HG03342 (cell line): ENCODE data around the gene THSD4.

Experiments used
- ATAC-seq: cut with Tn5 transposase; IDR thresholded peaks from one replicate; pipeline ENCODE4 v1.9.1; 2021; ENCODE audit warnings: mild to moderate bottlenecking, moderate library complexity; ENCODE audit not compliant: unreplicated experiment

THSD4 gene

DNA sequence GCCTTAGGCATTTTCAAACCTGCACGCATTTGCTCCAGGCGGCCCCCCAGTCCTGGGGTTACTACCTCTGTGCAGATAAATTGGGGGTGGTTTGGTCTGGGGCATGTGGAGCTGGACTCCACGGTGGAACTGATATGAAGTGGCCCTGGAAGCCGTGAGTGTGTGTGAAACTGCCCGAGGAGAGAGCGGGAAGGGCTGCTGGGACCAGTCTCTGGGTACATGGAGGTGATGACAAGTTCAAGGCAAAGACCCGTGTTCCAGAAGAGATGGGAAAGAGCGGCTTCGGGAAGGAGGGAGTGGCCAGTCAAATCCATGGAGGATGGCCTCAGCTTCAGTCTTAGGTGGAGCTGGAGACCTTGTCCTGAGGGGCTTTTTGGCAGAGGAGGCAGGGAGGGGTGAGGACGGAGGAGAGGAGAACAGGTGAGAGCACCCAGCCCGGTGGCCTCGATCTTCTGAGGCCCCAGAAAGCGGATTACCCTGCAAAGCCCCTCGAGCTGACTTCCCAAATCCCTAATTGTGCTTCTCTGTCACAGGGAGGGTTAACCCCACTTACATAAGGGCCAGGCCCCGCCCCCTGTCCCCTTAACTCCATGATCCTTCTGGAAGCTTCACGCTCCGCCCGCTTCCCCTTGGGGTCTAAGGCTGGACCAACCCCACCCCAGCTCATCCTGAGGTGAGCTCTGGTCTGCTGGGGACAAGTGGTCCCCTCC is 693.2 kb downstream of the THSD4 start:
- no peak for ATAC-seq

DNA sequence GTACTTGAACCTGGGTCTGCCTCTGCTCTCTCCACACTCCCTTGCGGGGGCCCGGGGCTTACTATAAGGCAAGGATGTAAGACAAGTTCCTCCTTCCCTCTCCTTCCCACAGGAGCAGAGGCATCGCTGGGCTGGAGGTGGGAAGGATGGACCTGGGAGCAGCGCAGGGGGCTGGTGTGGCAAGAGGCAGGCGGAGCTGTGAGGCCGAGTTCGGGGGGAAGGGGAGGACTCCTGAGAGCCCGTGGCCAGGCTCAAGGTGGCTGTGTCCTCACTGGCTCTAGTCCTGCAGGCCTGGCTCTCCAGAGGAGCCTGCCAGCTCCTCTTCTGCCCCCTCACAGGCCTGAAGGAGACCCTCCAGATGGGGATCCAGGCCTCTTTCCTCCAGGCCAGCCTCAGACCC is 694.1 kb downstream of the THSD4 start:
- ATAC-seq, result no peak

DNA sequence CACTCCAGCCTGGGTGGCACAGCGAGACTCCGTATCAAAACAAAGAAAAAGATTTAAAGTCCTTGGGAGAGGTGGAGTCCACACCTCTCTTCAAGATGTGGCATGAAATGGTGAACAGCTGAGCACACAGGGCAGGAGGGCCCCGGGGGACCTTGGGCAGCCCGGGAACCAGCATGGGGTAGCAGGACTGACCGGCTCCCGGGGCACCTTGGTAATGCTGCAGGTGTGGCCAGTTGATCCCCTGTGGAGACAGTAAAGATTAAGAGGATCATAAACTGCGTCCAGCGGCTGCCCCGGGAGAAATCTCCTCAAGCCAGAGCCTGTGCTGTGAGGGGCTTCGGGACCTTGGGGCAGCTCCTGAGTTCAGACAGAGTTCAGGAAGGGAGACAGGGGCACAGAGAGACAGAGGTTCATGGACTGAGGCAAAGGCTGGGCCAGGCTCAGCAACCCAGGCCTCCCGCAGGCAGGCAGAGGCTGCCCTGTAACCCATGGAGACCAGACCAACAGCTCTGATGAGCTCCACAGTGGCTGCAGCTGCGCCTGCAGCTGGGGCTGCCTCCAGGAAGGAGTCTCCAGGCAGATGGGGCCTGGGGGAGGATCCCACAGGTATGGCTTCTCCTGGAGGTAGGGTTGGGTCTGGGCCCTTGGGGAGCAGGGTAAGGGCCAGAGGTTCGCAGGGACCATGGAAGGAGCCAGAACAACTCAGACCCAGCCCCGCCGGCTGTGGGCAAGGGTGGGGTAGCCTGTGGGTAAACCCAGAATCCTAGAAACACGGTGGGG is 695.2 kb downstream of the THSD4 start, which contains the start of gene NR2E3:
Gene NR2E3, plus strand, starts transcription at position 299 of the 780 bp plus-strand sequence. Its CDS starts 190 bp downstream, at position 489.
- ATAC-seq, result no peak

DNA sequence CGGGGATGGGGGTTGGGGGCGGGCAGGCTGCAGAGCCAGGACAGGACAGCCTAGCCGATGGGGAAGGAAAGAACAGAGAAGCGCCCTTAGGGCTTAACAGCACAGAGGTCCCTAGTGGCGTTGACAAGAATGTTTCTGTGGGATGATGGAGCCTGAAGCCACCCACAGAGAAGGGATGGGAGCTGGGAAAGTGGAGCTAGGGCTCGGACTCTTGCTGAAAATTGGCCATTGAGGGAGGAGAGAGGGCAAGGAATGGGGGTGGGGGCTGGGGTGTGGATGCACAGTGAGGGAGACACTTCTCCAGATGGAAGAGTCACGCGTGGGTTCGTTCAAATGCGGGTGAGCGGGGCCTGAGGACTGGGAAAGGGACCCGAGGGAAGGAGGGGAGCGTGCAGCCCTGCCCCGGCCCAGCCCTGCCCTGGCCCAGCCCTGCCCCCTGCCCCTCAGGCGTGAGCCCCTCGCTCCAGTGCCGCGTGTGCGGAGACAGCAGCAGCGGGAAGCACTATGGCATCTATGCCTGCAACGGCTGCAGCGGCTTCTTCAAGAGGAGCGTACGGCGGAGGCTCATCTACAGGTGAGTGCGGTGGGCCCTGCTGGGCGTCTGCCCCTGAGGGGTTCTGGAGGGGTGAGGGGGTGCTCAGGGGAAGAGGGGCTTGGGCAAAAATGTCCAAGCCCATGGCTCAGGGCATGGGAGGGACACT is 695.9 kb downstream of the THSD4 start:
- no peak for ATAC-seq

DNA sequence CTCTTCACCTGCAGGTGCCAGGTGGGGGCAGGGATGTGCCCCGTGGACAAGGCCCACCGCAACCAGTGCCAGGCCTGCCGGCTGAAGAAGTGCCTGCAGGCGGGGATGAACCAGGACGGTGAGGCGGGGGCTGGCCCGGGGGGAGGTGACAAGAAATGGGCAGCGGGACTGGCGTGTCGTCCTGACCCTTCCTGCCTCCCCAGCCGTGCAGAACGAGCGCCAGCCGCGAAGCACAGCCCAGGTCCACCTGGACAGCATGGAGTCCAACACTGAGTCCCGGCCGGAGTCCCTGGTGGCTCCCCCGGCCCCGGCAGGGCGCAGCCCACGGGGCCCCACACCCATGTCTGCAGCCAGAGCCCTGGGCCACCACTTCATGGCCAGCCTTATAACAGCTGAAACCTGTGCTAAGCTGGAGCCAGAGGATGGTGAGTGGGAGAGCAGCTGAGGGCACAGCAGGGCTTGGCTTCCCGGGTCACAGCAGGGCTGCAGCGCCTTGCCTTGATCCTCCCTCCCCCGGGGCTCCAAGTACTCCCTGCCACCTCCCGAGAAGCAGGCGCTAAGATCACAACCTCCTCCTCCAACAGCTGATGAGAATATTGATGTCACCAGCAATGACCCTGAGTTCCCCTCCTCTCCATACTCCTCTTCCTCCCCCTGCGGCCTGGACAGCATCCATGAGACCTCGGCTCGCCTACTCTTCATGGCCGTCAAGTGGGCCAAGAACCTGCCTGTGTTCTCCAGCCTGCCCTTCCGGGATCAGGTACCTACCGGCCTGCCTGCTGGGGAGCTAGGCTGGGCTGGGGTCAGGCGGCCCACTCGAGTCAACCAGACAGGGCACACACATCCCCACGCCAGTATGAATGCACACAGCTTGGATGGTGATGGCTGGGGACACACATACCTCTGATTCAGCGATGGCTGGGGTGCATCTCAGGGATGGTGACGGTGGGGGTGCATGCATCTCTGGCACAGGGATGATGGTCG is 696.8 kb downstream of the THSD4 start:
- no peak for ATAC-seq

DNA sequence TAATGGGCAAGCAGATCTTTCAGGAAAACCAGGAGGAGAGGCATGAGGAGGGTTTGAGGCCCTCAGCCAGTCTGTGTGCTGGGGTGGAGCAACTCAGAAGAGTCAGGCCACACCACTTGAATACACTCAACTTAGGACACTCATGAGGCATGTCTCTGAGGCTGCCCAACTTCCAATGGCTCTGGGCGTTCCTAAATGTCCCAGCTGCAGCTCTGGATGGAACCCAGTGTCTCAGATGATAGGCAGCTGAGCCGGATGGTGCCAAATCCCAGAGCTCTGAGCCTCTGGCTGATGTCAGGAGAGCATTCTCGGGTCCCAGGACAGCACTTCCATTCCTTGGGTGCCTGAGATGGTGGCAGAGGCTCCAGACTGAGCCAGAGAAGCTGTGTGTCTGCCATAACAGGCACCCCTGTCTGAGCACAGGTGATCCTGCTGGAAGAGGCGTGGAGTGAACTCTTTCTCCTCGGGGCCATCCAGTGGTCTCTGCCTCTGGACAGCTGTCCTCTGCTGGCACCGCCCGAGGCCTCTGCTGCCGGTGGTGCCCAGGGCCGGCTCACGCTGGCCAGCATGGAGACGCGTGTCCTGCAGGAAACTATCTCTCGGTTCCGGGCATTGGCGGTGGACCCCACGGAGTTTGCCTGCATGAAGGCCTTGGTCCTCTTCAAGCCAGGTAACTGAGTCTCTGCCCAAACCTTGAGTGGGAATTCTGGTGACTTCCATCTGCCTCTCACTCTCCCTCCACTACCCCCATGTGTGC is 697.9 kb downstream of the THSD4 start:
- ATAC-seq, result no peak

DNA sequence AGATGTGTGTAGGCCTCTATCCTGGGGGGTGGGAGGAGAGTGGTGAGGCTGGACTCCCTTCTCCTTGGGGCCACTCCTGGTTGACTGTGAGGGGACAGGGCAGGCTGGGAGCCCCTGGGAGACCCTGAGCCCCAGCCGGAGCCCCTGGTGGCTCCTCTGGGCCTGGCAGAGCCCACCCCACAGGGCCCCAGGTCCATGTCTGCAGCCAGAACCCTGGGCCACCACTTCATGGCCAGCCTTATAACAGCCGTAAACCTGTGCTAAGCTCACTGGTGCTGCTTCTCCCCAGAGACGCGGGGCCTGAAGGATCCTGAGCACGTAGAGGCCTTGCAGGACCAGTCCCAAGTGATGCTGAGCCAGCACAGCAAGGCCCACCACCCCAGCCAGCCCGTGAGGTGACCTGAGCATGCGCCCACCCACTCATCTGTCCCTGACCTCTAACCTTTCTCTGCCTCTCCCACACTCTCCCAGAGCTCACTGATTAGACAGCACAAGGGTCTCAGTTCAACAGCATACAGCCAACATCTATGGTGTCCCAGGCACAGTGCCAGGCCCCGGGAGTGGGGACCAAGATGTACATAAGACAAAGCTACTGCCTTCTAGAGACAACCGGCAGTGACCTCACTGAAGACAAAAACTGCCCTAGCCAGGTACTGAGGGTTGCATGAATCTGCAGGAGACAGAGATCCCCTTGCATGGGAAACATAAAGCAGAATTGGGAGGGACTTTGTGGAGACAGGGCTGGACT is 698.6 kb downstream of the THSD4 start:
- no peak for ATAC-seq

DNA sequence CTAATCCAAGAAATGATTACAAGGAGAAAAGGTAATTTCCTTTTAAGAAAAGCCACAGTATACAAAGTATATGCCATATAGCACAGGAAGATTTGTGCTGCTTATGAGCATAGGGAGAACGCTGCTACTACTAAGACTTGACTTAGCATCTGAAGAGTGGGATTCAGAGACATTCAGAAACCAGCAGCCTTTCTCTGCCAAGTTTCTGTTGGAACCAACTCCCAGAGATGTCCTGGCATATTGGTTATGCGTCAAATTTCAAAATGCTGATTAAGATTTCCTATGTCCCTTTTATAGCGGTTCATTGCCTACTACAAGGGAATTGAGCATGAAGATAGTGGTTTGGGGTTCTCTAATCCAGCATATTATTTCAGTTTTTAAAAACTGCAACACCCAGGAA is 700.0 kb downstream of the THSD4 start:
- ATAC-seq, result no peak

DNA sequence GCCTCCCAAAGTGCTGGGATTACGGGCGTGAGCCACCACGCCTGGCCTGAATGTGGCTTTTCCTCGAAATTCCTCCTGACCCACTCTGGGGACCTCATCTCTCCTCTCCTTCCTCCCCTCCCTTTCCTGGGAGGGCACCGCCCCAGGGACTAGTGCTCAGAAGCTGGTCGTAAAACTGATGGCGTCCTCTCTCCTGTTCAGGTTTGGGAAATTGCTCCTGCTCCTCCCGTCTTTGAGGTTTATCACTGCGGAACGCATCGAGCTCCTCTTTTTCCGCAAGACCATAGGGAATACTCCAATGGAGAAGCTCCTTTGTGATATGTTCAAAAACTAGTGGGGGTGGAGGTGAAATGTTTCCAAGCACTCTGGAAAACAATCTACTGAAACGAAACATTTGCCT is 702.1 kb downstream of the THSD4 start:
- ATAC-seq, result no peak

DNA sequence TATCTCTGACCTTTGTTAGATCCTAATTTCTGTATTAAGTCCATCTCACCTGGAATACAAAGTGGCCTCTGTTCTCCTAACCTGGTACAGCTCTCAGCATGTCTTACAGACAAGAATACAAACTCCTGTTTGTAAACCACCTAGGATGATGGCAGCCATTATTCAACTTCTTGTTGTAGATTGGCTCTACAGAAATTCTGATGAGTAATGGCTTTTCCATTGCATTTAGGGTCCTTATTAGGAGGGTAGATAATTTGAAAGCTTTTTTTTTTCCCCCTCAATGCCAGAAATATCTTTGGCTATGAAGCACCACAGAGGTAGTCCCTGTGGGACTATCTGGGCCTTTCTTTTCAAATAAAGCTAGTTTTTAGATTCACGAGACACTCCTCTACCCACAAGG is 704.9 kb downstream of the THSD4 start:
- no peak for ATAC-seq

DNA sequence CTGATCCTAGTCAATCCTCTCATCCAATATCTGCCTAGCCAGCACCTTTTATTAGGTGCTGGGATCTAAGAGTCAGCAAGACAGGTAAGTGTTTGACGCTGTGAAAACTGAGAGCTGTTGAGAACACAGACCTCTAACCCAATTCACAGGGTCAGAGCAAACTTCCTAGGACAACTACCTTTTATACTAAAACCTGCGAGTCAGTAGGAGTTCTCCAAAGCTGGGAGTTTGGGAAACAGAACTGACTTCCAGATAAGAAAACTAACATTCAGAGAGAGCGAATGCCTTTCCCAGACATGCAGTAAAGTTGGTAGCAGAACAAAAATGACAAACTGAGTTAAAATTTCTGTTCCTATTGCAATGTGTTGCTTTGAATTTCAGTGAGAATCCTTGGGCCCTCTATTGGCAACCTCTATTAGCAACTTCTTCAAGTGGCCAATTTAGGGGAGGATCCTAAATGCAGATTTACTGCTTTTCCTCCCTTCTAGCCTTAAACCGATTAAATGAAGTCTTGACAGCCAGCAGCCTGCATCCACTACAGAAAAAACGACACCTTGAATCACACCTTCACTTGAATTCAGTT is 706.4 kb downstream of the THSD4 start:
- no peak for ATAC-seq

DNA sequence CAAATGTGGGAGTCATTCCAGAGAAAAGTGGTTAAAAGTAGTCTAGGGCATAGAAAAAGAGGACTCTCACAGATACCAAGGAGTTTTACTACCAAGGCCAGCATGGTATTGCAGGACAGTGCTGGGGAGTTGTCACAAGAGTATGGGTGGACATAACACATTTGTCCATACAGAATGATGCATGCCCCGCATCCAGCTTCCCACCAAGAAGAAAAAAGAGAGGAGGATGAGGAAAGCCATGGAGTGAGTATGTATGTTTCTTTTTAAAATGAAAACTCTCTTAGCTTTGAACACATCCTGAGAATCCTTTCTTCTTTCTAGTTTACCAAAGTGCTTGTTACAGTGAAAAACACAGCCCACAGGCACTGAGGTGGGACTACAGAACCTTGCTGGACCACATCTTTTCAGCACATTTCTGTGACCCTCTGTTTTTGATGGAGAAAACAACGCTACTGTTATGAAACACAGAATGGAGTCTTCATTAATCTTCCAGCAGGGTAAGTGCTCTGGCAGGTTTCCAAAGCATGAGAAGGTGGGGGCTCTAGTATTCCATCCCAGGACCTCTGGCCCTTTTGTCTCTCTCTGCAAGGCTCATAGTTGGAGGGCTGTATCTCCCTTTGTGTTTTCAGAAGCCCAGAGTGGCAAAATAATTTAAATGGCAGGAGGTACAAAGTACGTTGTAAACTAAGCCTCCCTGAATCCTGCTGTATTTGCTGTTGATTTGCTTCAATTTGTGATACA is 707.8 kb downstream of the THSD4 start:
- ATAC-seq, result no peak

DNA sequence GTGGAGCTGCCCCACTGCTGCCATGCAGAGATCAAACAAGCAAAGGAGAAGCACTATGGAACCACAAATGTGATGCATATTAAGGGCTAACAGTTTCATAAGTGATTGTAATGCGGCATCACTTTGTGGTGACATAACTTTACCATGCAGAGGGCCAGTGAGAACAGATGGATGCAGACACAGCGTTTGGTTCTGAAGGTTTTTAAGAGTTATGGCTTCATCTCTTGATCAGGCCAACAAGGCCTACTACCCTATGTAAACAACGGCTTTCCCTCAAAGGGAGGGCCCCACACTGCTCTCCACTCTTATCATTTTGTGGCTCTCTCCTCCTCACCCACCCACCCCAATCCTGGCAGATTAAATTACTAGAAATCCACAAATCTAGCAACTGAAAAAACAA is 708.5 kb downstream of the THSD4 start:
- no peak for ATAC-seq

DNA sequence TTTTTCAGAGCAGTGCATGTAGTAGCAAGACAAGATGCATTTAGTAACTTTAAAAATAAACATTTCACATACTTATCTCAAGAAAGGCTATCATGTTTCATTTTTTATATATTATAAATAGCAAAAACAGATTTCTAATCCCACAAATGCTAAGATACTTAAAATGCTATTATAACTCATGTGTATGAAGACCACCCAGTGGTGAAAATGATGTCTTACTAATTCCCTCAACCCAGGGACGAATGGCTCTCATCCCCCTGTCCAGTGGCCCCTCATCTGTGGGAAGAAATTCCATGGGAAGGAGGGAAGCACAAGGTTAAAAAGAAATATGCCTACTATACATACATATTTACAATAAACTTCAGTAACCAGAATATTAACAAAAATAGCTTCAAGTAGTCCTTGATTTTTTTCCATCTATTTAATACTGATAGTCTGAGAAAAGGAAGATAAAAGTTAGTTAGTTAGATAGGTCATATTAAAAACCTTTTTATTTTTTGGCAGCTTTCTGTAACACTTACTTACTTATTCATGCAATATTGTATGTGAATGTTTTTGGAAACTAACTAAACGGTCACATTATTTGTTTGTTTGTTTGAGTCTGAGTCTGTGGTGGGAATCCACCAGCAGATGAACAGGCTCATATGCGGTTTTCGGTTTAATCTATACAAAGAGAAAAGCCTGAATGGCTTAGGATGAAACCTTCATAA is 709.9 kb downstream of the THSD4 start:
- no peak for ATAC-seq

DNA sequence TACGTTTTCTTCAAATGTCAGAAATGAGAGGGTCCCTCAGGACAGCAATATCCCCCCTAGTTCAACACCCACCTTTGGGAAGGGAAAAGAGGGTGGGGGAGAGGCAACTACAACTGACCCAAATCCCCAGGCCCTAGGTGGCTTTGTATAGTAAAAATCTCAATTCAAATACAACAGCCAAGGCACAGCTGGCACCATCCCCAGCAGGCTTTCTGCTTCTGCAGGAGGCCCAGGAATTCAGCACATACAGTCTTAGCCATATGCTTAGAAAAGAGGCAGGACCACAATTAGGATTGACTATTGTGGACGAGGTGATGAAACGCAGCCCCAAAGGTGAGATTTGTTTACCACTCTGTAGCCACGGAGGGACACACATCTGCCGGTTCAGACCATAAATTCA is 710.9 kb downstream of the THSD4 start:
- ATAC-seq, result no peak

DNA sequence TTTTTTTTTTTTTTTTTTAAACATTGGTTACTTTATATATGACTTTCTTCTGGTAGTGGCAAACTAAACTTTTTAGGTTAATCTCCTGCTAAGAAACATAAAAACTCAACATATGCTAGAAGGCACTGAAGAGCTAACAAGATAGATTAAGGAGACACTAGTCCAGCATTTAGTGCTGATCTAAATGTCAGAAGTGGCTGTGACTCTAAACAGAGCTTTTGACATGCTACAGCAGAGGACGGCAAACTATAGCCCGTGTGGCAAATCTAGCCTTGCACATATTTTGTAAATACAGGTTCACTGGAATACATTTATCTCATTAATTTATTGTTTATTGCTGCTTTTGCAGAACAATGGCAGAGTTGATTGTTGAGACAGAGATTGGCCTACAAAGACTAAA is 715.7 kb downstream of the THSD4 start:
- ATAC-seq, result no peak
